ENCODE results near the gene NUP155. TPM values are rescaled to one million over a fixed set of nuclear protein-coding genes. Genes with fewer than 3 reads are reported as not detected.
"Not testable (repeated sequence)": the region's sequence is repeated elsewhere in the genome, so short reads cannot be mapped to it uniquely, and the experiment has no call there.

Gene NUP155
- total RNA-seq, 3 donors from 2014 or later (not counting 1 experiment from before 2014, with no cell fraction given) = 21.1 to 29.0 (median 27.9) TPM

DNA sequence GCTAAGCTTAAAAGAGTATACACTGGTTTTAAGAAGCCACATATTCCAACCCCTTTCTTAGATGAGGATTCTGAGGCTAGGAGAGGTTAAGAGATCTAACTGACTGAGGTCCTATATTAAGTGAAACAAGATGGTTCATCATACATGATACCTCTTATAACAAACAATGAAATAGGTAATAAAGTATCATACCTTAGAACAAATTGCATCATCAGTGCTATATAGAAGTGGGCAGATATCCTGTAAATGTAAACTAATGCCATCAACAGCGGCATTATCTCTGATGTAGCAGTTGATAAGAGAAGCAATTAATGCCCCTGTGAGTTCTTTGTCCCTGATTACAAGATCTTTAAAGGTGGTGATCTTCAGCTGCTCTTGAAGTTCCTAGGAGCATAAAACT, 60.5 kb downstream of the NUP155 start:
- intact Hi-C loops (cut with micrococcal nuclease) = no loop called here
- no peaks in the 10 kb centered on the region for H3K9me3 Mint-ChIP-seq
- peaks cover 70% of the 10 kb centered on the region for H3K36me3 ChIP-seq (ENCODE audit: control insufficient read depth, insufficient read depth, low read length)

GRCh38 chr5:37308793-37309192, 62.1 kb downstream of the NUP155 start:
- Histone ChIP-seq H3K9me3 (ENCODE audit: control insufficient read depth, insufficient read depth, low read length) (no peaks in the 10 kb centered on the region), H3K4me3 (ENCODE audit: low read length) (no peak overlapping the region), H3K27ac (ENCODE audit: low read length) (no peak overlapping the region), H3K36me3 (ENCODE audit: control insufficient read depth, insufficient read depth, low read length) (peaks cover 69% of the 10 kb centered on the region), H3K27me3 (ENCODE audit: control insufficient read depth, insufficient read depth, low read length) (no peaks in the 10 kb centered on the region), H3K4me1 (ENCODE audit: control insufficient read depth, insufficient read depth, low read length) (no peaks in the 10 kb centered on the region)
- no peak for DNase-seq
- no peak for ATAC-seq
- TF ChIP-seq, protein P1, sequence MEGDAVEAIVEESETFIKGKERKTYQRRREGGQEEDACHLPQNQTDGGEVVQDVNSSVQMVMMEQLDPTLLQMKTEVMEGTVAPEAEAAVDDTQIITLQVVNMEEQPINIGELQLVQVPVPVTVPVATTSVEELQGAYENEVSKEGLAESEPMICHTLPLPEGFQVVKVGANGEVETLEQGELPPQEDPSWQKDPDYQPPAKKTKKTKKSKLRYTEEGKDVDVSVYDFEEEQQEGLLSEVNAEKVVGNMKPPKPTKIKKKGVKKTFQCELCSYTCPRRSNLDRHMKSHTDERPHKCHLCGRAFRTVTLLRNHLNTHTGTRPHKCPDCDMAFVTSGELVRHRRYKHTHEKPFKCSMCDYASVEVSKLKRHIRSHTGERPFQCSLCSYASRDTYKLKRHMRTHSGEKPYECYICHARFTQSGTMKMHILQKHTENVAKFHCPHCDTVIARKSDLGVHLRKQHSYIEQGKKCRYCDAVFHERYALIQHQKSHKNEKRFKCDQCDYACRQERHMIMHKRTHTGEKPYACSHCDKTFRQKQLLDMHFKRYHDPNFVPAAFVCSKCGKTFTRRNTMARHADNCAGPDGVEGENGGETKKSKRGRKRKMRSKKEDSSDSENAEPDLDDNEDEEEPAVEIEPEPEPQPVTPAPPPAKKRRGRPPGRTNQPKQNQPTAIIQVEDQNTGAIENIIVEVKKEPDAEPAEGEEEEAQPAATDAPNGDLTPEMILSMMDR (IDR thresholded peaks at IDR 0.05) = no peak
- intact Hi-C loops (cut with micrococcal nuclease) = no loop called here
- Mint-ChIP-seq H3K4me1 (no peaks in the 10 kb centered on the region), H3K9me3 (no peaks in the 10 kb centered on the region), H3K36me3 (peaks cover 14% of the 10 kb centered on the region), H3K27ac (no peak overlapping the region), H3K4me3 (no peak overlapping the region), H3K27me3 (ENCODE audit: low read depth in 2 of 2) (no peaks in the 10 kb centered on the region)
- WGBS (ENCODE audit: insufficient coverage) = 87% methylated on average over 3 of the region's 4 CpGs

More for the DNA sequence above, 60.5 kb downstream of the NUP155 start:
- DNase-seq (no peak), ATAC-seq (no peak)
- TF ChIP-seq, protein P1 (IDR thresholded peaks at IDR 0.05) = no peak
- WGBS (ENCODE audit: insufficient coverage) = 100% methylated on average over 1 of the region's 1 CpG
- H3K9me3 ChIP-seq (ENCODE audit: control insufficient read depth, insufficient read depth, low read length) = no peaks in the 10 kb centered on the region
- H3K4me1 Mint-ChIP-seq = no peaks in the 10 kb centered on the region
- H3K27me3 ChIP-seq (ENCODE audit: control insufficient read depth, insufficient read depth, low read length) = no peaks in the 10 kb centered on the region
- no peaks in the 10 kb centered on the region for H3K4me1 ChIP-seq (ENCODE audit: control insufficient read depth, insufficient read depth, low read length)
- H3K36me3 Mint-ChIP-seq = peaks cover 8% of the 10 kb centered on the region
- H3K4me3 Mint-ChIP-seq = no peak overlapping the region
- no peak overlapping the region for H3K4me3 ChIP-seq (ENCODE audit: low read length)
- no peak overlapping the region for H3K27ac ChIP-seq (ENCODE audit: low read length)
- H3K27me3 Mint-ChIP-seq (ENCODE audit: low read depth in 2 of 2) = no peaks in the 10 kb centered on the region
- no peak overlapping the region for H3K27ac Mint-ChIP-seq

DNA sequence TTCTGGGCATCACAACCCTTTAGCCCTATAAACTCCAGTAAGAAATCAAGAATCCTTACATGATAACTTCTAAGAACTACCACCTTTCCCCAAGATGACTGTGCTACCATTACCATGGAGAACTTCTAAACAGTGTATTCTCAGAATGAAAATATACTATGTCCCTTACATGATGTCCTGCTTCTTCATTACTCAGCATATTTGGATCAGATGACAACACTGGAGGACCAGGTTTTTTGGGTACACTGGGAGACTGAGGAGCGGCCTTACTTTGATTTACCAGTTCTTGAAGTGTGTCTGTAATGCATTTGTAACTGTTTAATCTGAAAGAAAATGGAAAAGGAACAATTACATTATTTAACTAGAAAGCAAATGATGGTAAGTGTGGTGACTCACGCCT, 66.0 kb downstream of the NUP155 start:
- Histone ChIP-seq H3K27me3 (ENCODE audit: control insufficient read depth, insufficient read depth, low read length) (no peaks in the 10 kb centered on the region), H3K36me3 (ENCODE audit: control insufficient read depth, insufficient read depth, low read length) (peaks cover 74% of the 10 kb centered on the region), H3K4me1 (ENCODE audit: control insufficient read depth, insufficient read depth, low read length) (no peaks in the 10 kb centered on the region), H3K4me3 (ENCODE audit: low read length) (no peak overlapping the region), H3K27ac (ENCODE audit: low read length) (no peak overlapping the region), H3K9me3 (ENCODE audit: control insufficient read depth, insufficient read depth, low read length) (no peaks in the 10 kb centered on the region)
- Mint-ChIP-seq H3K9me3 (no peaks in the 10 kb centered on the region), H3K36me3 (peaks cover 14% of the 10 kb centered on the region), H3K4me1 (no peaks in the 10 kb centered on the region), H3K4me3 (no peak overlapping the region), H3K27me3 (ENCODE audit: low read depth in 2 of 2) (no peaks in the 10 kb centered on the region), H3K27ac (no peak overlapping the region)
- intact Hi-C loops (cut with micrococcal nuclease) = no loop called here
- TF ChIP-seq, protein P1 (IDR thresholded peaks at IDR 0.05) = no peak
- no peak for ATAC-seq
- DNase-seq = no peak
- 95% methylated on average over 2 of the region's 2 CpGs for WGBS (ENCODE audit: insufficient coverage)

GRCh38 chr5:37296313-37296712, 74.6 kb downstream of the NUP155 start:
- H3K9me3 ChIP-seq (ENCODE audit: control insufficient read depth, insufficient read depth, low read length); H3K27me3 Mint-ChIP-seq (ENCODE audit: low read depth in 2 of 2); H3K27me3 ChIP-seq (ENCODE audit: control insufficient read depth, insufficient read depth, low read length); H3K9me3 Mint-ChIP-seq; H3K4me1 Mint-ChIP-seq; ATAC-seq; H3K4me1 ChIP-seq (ENCODE audit: control insufficient read depth, insufficient read depth, low read length); H3K4me3 Mint-ChIP-seq; H3K4me3 ChIP-seq (ENCODE audit: low read length); intact Hi-C loops (cut with micrococcal nuclease); H3K36me3 Mint-ChIP-seq; H3K27ac Mint-ChIP-seq; H3K27ac ChIP-seq (ENCODE audit: low read length); DNase-seq: not testable (repeated sequence)
- H3K36me3 ChIP-seq (ENCODE audit: control insufficient read depth, insufficient read depth, low read length) = peaks cover 52% of the 10 kb centered on the region
- 95% methylated on average over 6 of the region's 7 CpGs for WGBS (ENCODE audit: insufficient coverage)

Measured in natural killer cell (primary cell).